Ovary (tissue), 9 donors: ENCODE data around the gene FAM110A. TPM values are rescaled to one million over a fixed set of nuclear protein-coding genes. Genes with fewer than 3 reads are reported as not detected.
"Not testable (repeated sequence)": the region's sequence is repeated elsewhere in the genome, so short reads cannot be mapped to it uniquely, and the experiment has no call there.

ENCODE experiments used
- DNase-seq, 5 donors: peaks; one replicate each; pipeline ENCODE4 v3.0.0-alpha.2; 2019 to 2020
- H3K27ac ChIP-seq, 2 donors: fragments of 200-600 bp; one replicate each; pipeline versions ENCODE4 v1.5.1 to v1.8.0; 2019 to 2022
- H3K27me3 ChIP-seq: fragments of 200-600 bp; one replicate; pipeline ENCODE4 v1.8.0; 2022
- H3K36me3 ChIP-seq: fragments of 200-600 bp; sonication (generic); one replicate; pipeline ENCODE4 v1.5.1; 2019
- H3K4me1 ChIP-seq: one replicate; pipeline ENCODE4 v1.8.1; 2013; ENCODE audit warnings: mild to moderate bottlenecking, moderate library complexity; ENCODE audit not compliant: insufficient read depth
- H3K4me3 ChIP-seq: fragments of 200-600 bp; sonication (generic); one replicate; pipeline ENCODE4 v1.5.1; 2017
- H3K9me3 ChIP-seq, 2 donors: fragments of 200-600 bp in 1 of 2; sonication (generic) in 1 of 2; one replicate each; pipeline versions ENCODE4 v1.5.1 to v1.8.1; 2013 to 2019; ENCODE audit warnings: mild to moderate bottlenecking in 1 of 2, moderate library complexity in 1 of 2
- EP300 ChIP-seq: sonication (generic); formaldehyde crosslinking; IDR thresholded peaks from one replicate; pipeline ENCODE4 v1.6.1; 2017; ENCODE audit warnings: antibody characterized with exemption
- POLR2A ChIP-seq: fragments of 450-650 bp; IDR thresholded peaks from one replicate; pipeline ENCODE4 v1.6.1; 2017; ENCODE audit warnings: antibody characterized with exemption, mild to moderate bottlenecking, moderate library complexity
- WGBS, 3 donors: extraction: QIAGEN DNeasy Blood & Tissue Kit in 1 of 3; methylation state at CpG; one replicate each; pipeline versions ENCODE4 v1.1.5 to v1.1.7; 2013 to 2017; 5-methylcytosine and 5-hydroxymethylcytosine counted together
- intact Hi-C, 4 donors: fragments of 100-400 bp; cut with DNase I; formaldehyde crosslinking; loops; one replicate each; pipeline versions ENCODE4 v1.11.0 to v1.15.1; 2022 to 2023
- polyA plus RNA-seq, 2 donors: library from polyadenylated mRNA; stranded (reverse); fragments of 200-250 nt in 1 of 2; fragments of 350-450 nt in 1 of 2; fragmentation: Illumina TruSeq in 1 of 2; extraction: RNeasy Lipid Tissue Mini Kit (QIAGEN cat#74804) in 1 of 2; gene quantifications; one replicate each; pipeline ENCODE4 v1.2.3, GENCODE V29; 2013 to 2014
- total RNA-seq, 7 donors: library from RNA; depleted of rRNA in 2 of 7; stranded (reverse); fragments of >200 nt in 2 of 7; fragmentation: NEBNext Ultra II Directional in 3 of 7; extraction: Animal tissue kit (Norgen Biotek cat#: 25700) in 3 of 7; gene quantifications; one replicate each; pipeline versions ENCODE4 v1.1.0 to v1.2.4, GENCODE V29; 2016 to 2023
- TF ChIP-seq, protein P1 (sequence below), 3 donors: fragments of 450-650 bp in 2 of 3; fragments of 200-600 bp in 1 of 3; IDR thresholded peaks; one replicate each; pipeline versions ENCODE4 v1.5.1 to v1.8.0; 2016 to 2022; ENCODE audit warnings: antibody characterized with exemption in 3 of 3, mild to moderate bottlenecking in 1 of 3
- donor health status: DM: no; HTN: no; CAD: no; lungs with moderate emphysema.
- donor health status: DM: no; HTN: no; CAD: no.
- donor health status: Bipolar disorder and iron deficiency.
- donor health status: DM: yes; HTN: yes; CAD: no.
- donor health status: DM: no; HTN: no; CAD: no.
- donor health status: DM: yes; HTN: yes; CAD: no.

FAM110A gene
- total and polyA plus RNA-seq, 9 donors = 2.1 to 6.6 (median 2.9) TPM

DNA sequence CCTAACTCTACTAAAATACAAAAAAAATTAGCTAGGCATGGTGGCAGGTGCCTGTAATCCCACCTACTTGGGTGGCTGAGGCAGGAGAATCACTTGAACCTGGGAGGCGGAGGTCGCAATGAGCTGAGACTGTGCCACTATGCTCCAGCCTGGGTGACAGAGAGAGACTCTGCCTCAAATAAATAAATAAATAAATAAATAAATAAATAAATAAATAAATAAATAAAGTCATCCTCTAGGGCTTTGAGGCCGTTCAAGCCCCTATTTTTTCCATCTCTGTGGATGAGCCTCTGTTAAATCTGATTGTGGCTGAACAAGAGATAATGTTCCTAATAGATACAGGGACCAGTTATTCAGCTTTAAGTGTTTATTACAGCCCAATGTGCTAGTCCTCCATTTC lies 31.8 kb upstream of the FAM110A start:
- no peak for DNase-seq
- H3K9me3 ChIP-seq = no peaks in the 10 kb centered on the region
- TF ChIP-seq EP300 = no peak
- TF ChIP-seq, protein P1, sequence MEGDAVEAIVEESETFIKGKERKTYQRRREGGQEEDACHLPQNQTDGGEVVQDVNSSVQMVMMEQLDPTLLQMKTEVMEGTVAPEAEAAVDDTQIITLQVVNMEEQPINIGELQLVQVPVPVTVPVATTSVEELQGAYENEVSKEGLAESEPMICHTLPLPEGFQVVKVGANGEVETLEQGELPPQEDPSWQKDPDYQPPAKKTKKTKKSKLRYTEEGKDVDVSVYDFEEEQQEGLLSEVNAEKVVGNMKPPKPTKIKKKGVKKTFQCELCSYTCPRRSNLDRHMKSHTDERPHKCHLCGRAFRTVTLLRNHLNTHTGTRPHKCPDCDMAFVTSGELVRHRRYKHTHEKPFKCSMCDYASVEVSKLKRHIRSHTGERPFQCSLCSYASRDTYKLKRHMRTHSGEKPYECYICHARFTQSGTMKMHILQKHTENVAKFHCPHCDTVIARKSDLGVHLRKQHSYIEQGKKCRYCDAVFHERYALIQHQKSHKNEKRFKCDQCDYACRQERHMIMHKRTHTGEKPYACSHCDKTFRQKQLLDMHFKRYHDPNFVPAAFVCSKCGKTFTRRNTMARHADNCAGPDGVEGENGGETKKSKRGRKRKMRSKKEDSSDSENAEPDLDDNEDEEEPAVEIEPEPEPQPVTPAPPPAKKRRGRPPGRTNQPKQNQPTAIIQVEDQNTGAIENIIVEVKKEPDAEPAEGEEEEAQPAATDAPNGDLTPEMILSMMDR (IDR thresholded peaks at IDR 0.05) = no peak
- H3K4me1 ChIP-seq = no peaks in the 10 kb centered on the region
- intact Hi-C loops = no loop called here
- H3K36me3 ChIP-seq = no peaks in the 10 kb centered on the region
- 69 to 91% (median 87%) methylated on average over 3 of the region's 3 CpGs for WGBS, 3 donors
- H3K27me3 ChIP-seq = no peaks in the 10 kb centered on the region
- H3K27ac ChIP-seq = no peak overlapping the region
- no peak overlapping the region for H3K4me3 ChIP-seq

DNA sequence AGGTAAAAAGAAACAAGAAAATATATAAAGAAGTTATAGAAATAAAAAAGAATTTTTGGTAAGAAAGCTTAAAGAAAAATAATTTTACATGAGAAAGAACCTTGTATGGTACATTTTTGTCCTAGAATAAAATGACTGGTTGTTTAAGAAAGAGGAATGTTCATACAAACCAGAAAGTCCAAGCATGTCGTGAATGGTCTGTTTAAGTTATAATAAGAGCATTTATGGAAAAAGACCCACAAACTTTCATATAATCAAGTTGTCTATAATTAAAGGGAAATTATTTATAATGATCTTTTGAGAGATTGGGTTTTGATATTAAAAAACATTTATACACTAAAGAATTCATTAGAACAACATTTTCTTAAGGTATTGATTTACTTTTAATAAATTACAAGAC lies 27.8 kb upstream of the FAM110A start:
- 16 to 21% (median 21%) methylated on average over 1 of the region's 1 CpG for WGBS, 3 donors
- no peak for DNase-seq
- H3K27me3 ChIP-seq = no peaks in the 10 kb centered on the region
- TF ChIP-seq POLR2A (no peak), EP300 (no peak)
- TF ChIP-seq, protein P1 (IDR thresholded peaks at IDR 0.05) = no peak
- H3K4me1 ChIP-seq = no peaks in the 10 kb centered on the region
- no peaks in the 10 kb centered on the region for H3K9me3 ChIP-seq
- no peak overlapping the region for H3K27ac ChIP-seq
- no peaks in the 10 kb centered on the region for H3K36me3 ChIP-seq
- intact Hi-C loops = no loop called here
- no peak overlapping the region for H3K4me3 ChIP-seq

DNA sequence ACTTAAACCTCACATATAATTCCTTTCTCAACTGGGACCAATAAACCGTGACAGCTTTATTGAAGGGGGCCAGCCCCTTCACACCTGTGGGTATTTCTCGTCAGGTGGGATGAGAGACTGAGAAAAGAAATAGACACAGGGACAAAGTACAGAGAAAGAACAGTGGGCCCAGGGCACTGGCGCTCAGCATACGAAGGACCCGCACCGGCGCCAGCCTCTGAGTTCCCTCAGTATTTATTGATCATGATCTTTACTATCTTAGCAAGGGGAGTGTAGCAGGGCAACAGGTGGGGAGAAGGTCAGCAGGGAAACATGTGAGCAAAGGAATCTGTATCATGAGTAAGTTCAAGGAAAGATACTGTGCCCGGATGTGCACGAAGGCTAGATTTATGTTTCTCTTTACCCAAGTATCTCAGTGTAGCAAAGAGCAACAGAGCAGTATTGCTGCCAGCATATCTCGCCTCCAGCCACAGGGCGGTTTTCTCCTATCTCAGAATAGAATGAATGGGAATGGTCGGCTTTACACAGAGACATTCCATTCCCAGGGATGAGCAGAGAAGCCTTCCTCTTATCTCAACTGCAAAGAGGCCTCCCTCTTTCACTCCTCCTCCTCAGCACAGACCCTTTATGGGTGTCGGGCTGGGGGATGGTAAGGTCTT lies 21.6 kb upstream of the FAM110A start:
- DNase-seq, H3K9me3 ChIP-seq, H3K36me3 ChIP-seq, H3K4me1 ChIP-seq, H3K27me3 ChIP-seq, H3K4me3 ChIP-seq, H3K27ac ChIP-seq: not testable (repeated sequence)
- intact Hi-C loops = loop anchor here in 2 of 4 donors (10.0 kb wide), 2 partner anchors 393 to 403 kb away; partner anchors contain the start of gene C20orf202 (in 1 of the 2)
- 12 to 19% (median 16%) methylated on average over 13 of the region's 13 CpGs for WGBS, 3 donors

DNA sequence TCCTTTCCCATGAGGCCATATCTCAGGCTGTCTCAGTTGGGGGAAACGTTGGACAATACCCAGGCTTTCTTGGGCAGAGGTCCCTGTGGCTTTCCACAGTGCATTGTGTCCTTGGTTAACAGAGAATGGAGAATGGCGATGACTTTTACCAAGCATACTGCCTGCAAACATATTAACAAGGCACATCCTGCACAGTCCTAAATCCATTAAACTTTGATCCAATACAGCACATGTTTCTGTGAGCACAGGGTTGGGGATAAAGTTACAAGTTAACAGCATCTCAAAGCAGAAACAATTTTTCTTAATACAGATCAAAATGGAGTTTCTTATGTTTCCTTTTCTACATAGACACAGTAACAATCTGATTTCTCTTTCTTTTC lies 21.1 kb upstream of the FAM110A start:
- not testable (repeated sequence) for H3K4me1 ChIP-seq, H3K27ac ChIP-seq, H3K9me3 ChIP-seq, H3K4me3 ChIP-seq, DNase-seq, H3K27me3 ChIP-seq, H3K36me3 ChIP-seq
- intact Hi-C loops = loop anchor here in 2 of 4 donors (10.0 kb wide), 2 partner anchors 392 to 402 kb away; partner anchors contain the start of gene C20orf202 (in 1 of the 2)
- 5 to 19% (median 8%) methylated on average over 2 of the region's 2 CpGs for WGBS, 3 donors

DNA sequence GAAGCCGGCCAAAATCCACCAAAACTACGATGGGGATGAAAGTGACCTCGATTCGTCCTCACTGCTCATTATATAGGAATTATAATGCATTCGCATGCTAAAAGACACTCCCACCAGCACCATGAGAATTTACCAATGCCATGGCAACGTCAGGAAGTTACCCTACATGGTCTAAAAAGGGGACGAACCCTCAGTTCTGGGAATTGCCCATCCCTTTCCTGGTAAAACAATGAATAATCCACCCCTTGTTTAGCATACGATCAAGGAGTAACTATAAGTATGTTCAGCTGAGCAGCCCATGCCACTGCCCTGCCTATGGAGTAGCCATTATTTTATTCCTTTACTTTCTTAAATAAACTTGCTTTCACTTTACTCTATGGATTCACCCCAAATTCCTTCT lies 20.1 kb upstream of the FAM110A start:
- Histone ChIP-seq H3K9me3 (no peaks in the 10 kb centered on the region), H3K27ac (no peak overlapping the region), H3K27me3 (no peaks in the 10 kb centered on the region), H3K36me3 (no peaks in the 10 kb centered on the region), H3K4me1 (no peaks in the 10 kb centered on the region), H3K4me3 (no peak overlapping the region)
- WGBS, 3 donors = 17 to 23% (median 22%) methylated on average over 8 of the region's 8 CpGs
- intact Hi-C loops = loop anchor here in 2 of 4 donors (10.0 kb wide), 2 partner anchors 391 to 401 kb away; partner anchors contain the start of gene C20orf202 (in 1 of the 2)
- no peak for DNase-seq
- TF ChIP-seq, protein P1 (IDR thresholded peaks at IDR 0.05) = no peak
- no peak for TF ChIP-seq EP300
- no peak for TF ChIP-seq POLR2A
